Measurements from ENCODE around the gene ZBTB48.

DNA sequence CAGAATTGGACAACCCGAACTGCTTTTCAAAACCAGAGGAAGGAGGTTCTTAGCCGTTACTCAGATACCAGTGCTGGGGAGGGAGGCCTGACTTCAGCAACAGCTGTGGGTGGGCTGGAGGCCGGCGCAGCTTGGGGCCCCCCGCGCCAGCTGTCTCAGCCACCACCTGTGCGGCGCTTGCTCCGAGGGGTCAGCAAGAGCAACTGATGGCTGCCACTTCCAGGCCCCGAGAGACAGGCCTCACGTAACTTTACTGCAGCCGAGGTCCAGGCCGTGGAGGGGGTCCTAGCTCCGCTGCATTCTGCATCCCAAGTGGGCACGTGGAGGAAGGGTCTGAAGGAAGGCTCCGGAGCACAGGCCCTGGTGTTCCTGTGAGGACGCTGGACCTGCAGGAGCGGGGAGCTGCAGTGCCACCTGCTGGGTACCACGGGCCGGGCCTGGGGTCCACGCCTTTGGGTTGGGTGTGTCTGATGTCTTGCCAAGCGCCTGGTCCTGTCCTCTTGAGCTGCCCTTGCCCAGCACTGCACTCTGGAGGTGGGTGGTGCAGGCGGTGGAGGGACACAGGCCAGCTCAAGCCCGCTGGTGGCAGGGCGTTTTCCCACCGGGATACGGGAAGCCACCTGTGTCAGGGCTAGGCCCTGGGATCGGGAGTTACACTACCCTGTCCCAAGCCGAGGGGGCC is 54.7 kb downstream of the ZBTB48 start:
- TF ChIP-seq GATA3 (IDR thresholded peaks at IDR 0.05; ENCODE audit: low read depth, low read length) = no peak
- TF ChIP-seq GATA2 (IDR thresholded peaks at IDR 0.05; ENCODE audit: low read depth, low read length) = no peak

All from SH-SY5Y (cell line).